Smooth muscle cell (in vitro differentiated cells): ENCODE data around the gene PRRX1. TPM values are rescaled to one million over a fixed set of nuclear protein-coding genes. Genes with fewer than 3 reads are reported as not detected.

Source experiments
- DNase-seq: peaks from one replicate; lab custom pipeline; 2025; ENCODE audit not compliant: unreplicated experiment; lab: John Stamatoyannopoulos, UW
- H2AFZ ChIP-seq: fragments of 200-600 bp; sonication (generic); 2 replicates; pipeline ENCODE4 v1.6.0; 2016; ENCODE audit warnings: antibody characterized with exemption, low read depth, mild to moderate bottlenecking
- H3F3A ChIP-seq: fragments of 200-600 bp; sonication (generic); 2 replicates; pipeline ENCODE4 v1.6.0; 2017; ENCODE audit warnings: antibody characterized with exemption, low read depth
- H3K27ac ChIP-seq: fragments of 200-600 bp; sonication (generic); 2 replicates; pipeline ENCODE4 v1.5.1; 2016; ENCODE audit warnings: low read depth, mild to moderate bottlenecking
- H3K27me3 ChIP-seq: fragments of 200-600 bp; sonication (generic); 2 replicates; pipeline ENCODE4 v1.6.1; 2016; ENCODE audit warnings: low read depth, mild to moderate bottlenecking
- H3K36me3 ChIP-seq: fragments of 200-600 bp; sonication (generic); 2 replicates; pipeline ENCODE4 v1.5.1; 2016; ENCODE audit warnings: low read depth
- H3K4me1 ChIP-seq: fragments of 200-600 bp; sonication (generic); 2 replicates; pipeline ENCODE4 v1.5.1; 2016; ENCODE audit warnings: low read depth
- H3K4me2 ChIP-seq: fragments of 200-600 bp; sonication (generic); 2 replicates; pipeline ENCODE4 v1.6.0; 2016; ENCODE audit warnings: mild to moderate bottlenecking
- H3K4me3 ChIP-seq: fragments of 200-600 bp; sonication (generic); 2 replicates; pipeline ENCODE4 v1.5.1; 2016; ENCODE audit warnings: mild to moderate bottlenecking
- H3K79me2 ChIP-seq: fragments of 200-600 bp; sonication (generic); 2 replicates; pipeline ENCODE4 v1.6.0; 2016; ENCODE audit warnings: low read depth, mild to moderate bottlenecking
- H3K9ac ChIP-seq: fragments of 200-600 bp; sonication (generic); 2 replicates; pipeline ENCODE4 v1.6.0; 2016; ENCODE audit warnings: low read depth
- H3K9me3 ChIP-seq: fragments of 200-600 bp; sonication (generic); replicated peaks from 2 replicates; pipeline ENCODE4 v1.5.1; 2016; ENCODE audit warnings: low read depth
- H4K20me1 ChIP-seq: fragments of 200-600 bp; sonication (generic); 2 replicates; pipeline ENCODE4 v1.6.0; 2016; ENCODE audit warnings: low read depth
- WGBS: methylation state at CpG from one replicate; pipeline ENCODE4 v1.1.7; 2016; ENCODE audit warnings: low lambda C conversion rate; 5-methylcytosine and 5-hydroxymethylcytosine counted together
- polyA plus RNA-seq: library from polyadenylated mRNA; unstranded; fragments of >200 nt; fragmentation: Nextera tagmentation; extraction: Ambion mirVana; gene quantifications from 2 replicates; pipeline ENCODE4 v1.2.1, GENCODE V29; 2016
- total RNA-seq: library from RNA; depleted of rRNA; stranded (reverse); fragments of >200 nt; gene quantifications from 2 replicates; pipeline ENCODE4 v1.2.3, GENCODE V29; 2014
- TF ChIP-seq, protein P1 (sequence below): fragments of 200-600 bp; sonication (generic); IDR thresholded peaks from 2 replicates; pipeline ENCODE4 v1.5.1; 2017; ENCODE audit warnings: borderline replicate concordance, mild to moderate bottlenecking, antibody characterized with exemption; ENCODE audit not compliant: insufficient read depth, poor library complexity, severe bottlenecking

The PRRX1 gene
- total and polyA plus RNA-seq, 2 experiments from 2014 or later, result 31.9 to 59.6 TPM

DNA sequence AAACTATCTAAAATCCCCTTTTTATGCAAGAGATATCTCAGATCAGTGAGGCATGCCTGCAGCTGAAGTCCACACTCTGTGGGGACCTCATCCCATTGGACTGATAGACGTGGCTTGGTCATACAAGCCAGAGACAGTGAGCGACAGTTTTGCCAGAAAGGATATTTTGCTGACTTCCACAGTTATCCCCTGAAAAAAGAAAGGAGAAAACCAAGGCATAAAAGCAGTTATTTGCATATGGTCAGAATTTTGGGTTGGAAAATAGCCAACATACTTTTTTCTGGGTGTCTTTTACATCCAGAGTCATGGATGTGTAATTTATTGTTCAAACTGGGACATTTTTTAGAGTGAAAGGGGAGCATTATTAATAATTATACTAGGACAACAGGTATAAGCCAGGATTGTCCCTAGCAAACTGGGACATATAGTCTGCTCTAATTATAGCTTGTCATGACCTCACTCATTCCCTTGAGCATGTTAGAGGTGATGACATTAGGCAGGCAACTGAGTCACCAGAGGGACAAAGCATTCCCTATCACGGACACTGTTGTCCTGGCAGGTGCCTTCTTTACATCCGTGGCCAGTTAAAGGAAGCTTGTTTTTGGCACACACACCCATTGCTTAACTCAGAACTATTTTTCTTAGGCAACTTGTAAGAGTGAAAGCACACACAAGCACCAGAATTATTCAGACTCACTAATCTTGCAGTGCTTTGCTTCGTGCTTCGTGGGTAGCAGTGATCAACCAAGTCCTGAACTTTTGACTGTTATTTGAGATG is 65.5 kb downstream of the PRRX1 start:
- Histone ChIP-seq H3K27ac (peak overlapping the region; percentile 57), H3K27me3 (no peaks in the 10 kb centered on the region), H4K20me1 (no peaks in the 10 kb centered on the region), H3K4me1 (peaks cover 3% of the 10 kb centered on the region), H3K36me3 (no peaks in the 10 kb centered on the region), H3K9ac (peak overlapping the region; percentile 34), H2AFZ (no peak overlapping the region), H3K9me3 (no peaks in the 10 kb centered on the region), H3K79me2 (no peaks in the 10 kb centered on the region), H3K4me2 (peak overlapping the region; percentile 20), H3K4me3 (no peak overlapping the region), H3F3A (peaks cover 28% of the 10 kb centered on the region)
- DNase-seq, result no peak
- TF ChIP-seq, protein P1, sequence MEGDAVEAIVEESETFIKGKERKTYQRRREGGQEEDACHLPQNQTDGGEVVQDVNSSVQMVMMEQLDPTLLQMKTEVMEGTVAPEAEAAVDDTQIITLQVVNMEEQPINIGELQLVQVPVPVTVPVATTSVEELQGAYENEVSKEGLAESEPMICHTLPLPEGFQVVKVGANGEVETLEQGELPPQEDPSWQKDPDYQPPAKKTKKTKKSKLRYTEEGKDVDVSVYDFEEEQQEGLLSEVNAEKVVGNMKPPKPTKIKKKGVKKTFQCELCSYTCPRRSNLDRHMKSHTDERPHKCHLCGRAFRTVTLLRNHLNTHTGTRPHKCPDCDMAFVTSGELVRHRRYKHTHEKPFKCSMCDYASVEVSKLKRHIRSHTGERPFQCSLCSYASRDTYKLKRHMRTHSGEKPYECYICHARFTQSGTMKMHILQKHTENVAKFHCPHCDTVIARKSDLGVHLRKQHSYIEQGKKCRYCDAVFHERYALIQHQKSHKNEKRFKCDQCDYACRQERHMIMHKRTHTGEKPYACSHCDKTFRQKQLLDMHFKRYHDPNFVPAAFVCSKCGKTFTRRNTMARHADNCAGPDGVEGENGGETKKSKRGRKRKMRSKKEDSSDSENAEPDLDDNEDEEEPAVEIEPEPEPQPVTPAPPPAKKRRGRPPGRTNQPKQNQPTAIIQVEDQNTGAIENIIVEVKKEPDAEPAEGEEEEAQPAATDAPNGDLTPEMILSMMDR, result no peak
- 34% methylated on average over 6 of the region's 6 CpGs for WGBS

DNA sequence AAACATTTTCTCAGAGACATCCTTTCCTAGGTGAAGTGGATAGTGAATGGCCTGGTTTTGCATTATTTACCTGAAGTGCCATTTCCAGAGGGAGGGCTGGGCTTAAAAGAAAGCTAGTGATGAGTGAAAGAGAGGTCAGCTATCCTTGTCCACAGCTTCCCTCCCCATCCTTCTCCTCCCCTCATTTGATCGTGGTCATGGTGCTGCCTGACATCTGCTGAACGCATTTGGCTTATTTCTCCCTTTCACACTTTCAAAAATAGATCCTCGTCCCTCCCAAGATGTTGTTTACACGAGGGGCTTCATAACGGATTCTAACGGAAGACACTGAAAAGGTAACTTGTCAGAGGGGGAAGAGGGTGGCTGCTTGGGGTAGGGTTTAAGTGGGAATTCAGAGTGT is 66.1 kb downstream of the PRRX1 start:
- WGBS, result 64% methylated on average over 6 of the region's 6 CpGs
- Histone ChIP-seq H3K79me2 (no peaks in the 10 kb centered on the region), H3K4me3 (no peak overlapping the region), H3K4me1 (peaks cover 5% of the 10 kb centered on the region), H3K9ac (peak overlapping the region; percentile 1), H3F3A (peaks cover 28% of the 10 kb centered on the region), H3K27ac (peak overlapping the region; percentile 57), H3K27me3 (no peaks in the 10 kb centered on the region), H2AFZ (no peak overlapping the region), H3K9me3 (no peaks in the 10 kb centered on the region), H3K36me3 (no peaks in the 10 kb centered on the region), H3K4me2 (peak overlapping the region; percentile 17), H4K20me1 (no peaks in the 10 kb centered on the region)
- TF ChIP-seq, protein P1, result no peak
- DNase-seq, result no peak

DNA sequence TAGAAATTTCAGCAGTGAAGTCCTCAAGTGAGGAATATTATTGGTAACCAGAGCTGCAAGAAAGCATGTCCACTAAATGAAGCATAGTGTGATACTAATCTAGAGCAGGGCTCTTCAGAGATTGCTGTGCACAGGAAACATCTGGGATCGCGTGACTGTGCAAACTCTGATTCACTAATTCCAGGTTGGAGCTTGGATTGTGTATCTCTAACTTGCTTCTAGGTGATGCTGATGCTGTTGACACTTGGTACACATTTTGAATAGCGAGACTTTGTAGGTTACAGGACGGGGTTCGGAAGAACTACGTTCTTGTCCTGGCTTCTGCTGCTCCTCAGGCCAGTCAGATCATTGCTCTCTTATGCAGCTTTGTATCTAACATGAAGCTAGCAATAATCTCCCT is 66.5 kb downstream of the PRRX1 start:
- Histone ChIP-seq H3K9me3 (no peaks in the 10 kb centered on the region), H3K4me2 (peak overlapping the region; percentile 17), H3K79me2 (no peaks in the 10 kb centered on the region), H3K36me3 (no peaks in the 10 kb centered on the region), H3F3A (peaks cover 28% of the 10 kb centered on the region), H3K27me3 (no peaks in the 10 kb centered on the region), H2AFZ (no peak overlapping the region), H3K4me1 (peaks cover 9% of the 10 kb centered on the region), H3K27ac (peak overlapping the region; percentile 57), H3K4me3 (no peak overlapping the region), H4K20me1 (no peaks in the 10 kb centered on the region), H3K9ac (no peak overlapping the region)
- TF ChIP-seq, protein P1, result no peak
- no peak for DNase-seq
- 39% methylated on average over 6 of the region's 6 CpGs for WGBS
